CD4-positive, alpha-beta T cell (primary cell): ENCODE data around the gene UNKL. TPM values are rescaled to one million over a fixed set of nuclear protein-coding genes. Genes with fewer than 3 reads are reported as not detected.

Experiments
- ATAC-seq: fragments of 200-7000 bp; cut with Tn5 transposase; one replicate; pipeline ENCODE4 v1.10.0; 2022; ENCODE audit warnings: mild to moderate bottlenecking; ENCODE audit not compliant: poor library complexity
- CTCF ChIA-PET: fragments of 350-600 bp; sonication (Branson Sonifier 250); formaldehyde crosslinking; loops from one replicate; lab custom pipeline; 2021; ENCODE audit warnings: antibody characterized with exemption, inconsistent platforms; lab: Charles Lee
- POLR2A ChIA-PET: fragments of 350-600 bp; sonication (Branson Sonifier 250); formaldehyde crosslinking; loops from one replicate; lab custom pipeline; 2021; ENCODE audit warnings: antibody characterized with exemption, inconsistent platforms; lab: Charles Lee
- DNase-seq, 14 experiments: peaks; one replicate each; pipeline ENCODE4 v3.0.0-alpha.2; 2013 to 2020; ENCODE audit warnings: mixed read lengths in 2 of 14
- H3K27ac ChIP-seq, 2 donors: one replicate each; pipeline versions ENCODE4 v1.5.1 to v1.7.0; 2013; ENCODE audit warnings: low read length in 2 of 2, low read depth in 1 of 2, mild to moderate bottlenecking in 1 of 2
- H3K27me3 ChIP-seq, 2 experiments: 1 replicate in 1 of 2; 2 replicates in 1 of 2; pipeline versions ENCODE4 v1.6.1 to v1.7.0; 2013; ENCODE audit warnings: low read length in 2 of 2, control low read depth in 1 of 2, mild to moderate bottlenecking in 1 of 2, moderate library complexity in 1 of 2; ENCODE audit not compliant: insufficient read depth in 2 of 2, control insufficient read depth in 1 of 2
- H3K36me3 ChIP-seq: one replicate; pipeline ENCODE4 v1.6.1; 2013; ENCODE audit warnings: low read length, control low read depth; ENCODE audit not compliant: insufficient read depth
- H3K4me1 ChIP-seq: one replicate; pipeline ENCODE4 v1.6.1; 2013; ENCODE audit warnings: low read length, control low read depth; ENCODE audit not compliant: insufficient read depth
- H3K4me3 ChIP-seq: one replicate; pipeline ENCODE4 v1.5.1; 2013; ENCODE audit warnings: mild to moderate bottlenecking, low read length, moderate library complexity
- H3K9me3 ChIP-seq, 2 experiments: 1 replicate in 1 of 2; 2 replicates in 1 of 2; pipeline versions ENCODE4 v1.6.1 to v1.7.0; 2013; ENCODE audit warnings: low read length in 2 of 2, mild to moderate bottlenecking in 2 of 2, control low read depth in 1 of 2, moderate library complexity in 1 of 2; ENCODE audit not compliant: control insufficient read depth in 1 of 2, insufficient read depth in 1 of 2
- H3K27ac Mint-ChIP-seq: one replicate; pipeline ENCODE4 v1.8.0; 2020; ENCODE audit warnings: mixed read lengths
- H3K27me3 Mint-ChIP-seq: one replicate; pipeline ENCODE4 v1.8.0; 2021; ENCODE audit warnings: mixed read lengths
- H3K36me3 Mint-ChIP-seq: one replicate; pipeline ENCODE4 v1.8.0; 2021; ENCODE audit warnings: low read depth, mixed read lengths
- H3K4me1 Mint-ChIP-seq: one replicate; pipeline ENCODE4 v1.8.0; 2021; ENCODE audit warnings: low read depth, mixed read lengths
- H3K4me3 Mint-ChIP-seq: one replicate; pipeline ENCODE4 v1.8.0; 2020; ENCODE audit warnings: mild to moderate bottlenecking, mixed read lengths
- H3K9me3 Mint-ChIP-seq: one replicate; pipeline ENCODE4 v1.8.0; 2020; ENCODE audit warnings: mixed read lengths
- intact Hi-C, 2 experiments: fragments of 100-400 bp; cut with DNase I in 1 of 2; cut with micrococcal nuclease in 1 of 2; formaldehyde crosslinking; loops; one replicate each; pipeline versions ENCODE4 v1.15.1 to v1.9.0; 2023 to 2025; cut with DNase I, micrococcal nuclease
- total RNA-seq, 174 experiments: library from RNA in 2 of 174; stranded (reverse) in 2 of 174; gene quantifications; one replicate each; pipeline ENCODE4 v1.2.3 and lab custom pipeline; 2021 to 2026
- TF ChIP-seq, protein P1 (sequence below): fragments of 200-600 bp; IDR thresholded peaks from one replicate; pipeline ENCODE4 v1.8.0; 2022; ENCODE audit warnings: antibody characterized with exemption, mild to moderate bottlenecking

The UNKL gene
- total RNA-seq, 2 experiments from 2014 or later, result 52.6 to 53.2 TPM

DNA sequence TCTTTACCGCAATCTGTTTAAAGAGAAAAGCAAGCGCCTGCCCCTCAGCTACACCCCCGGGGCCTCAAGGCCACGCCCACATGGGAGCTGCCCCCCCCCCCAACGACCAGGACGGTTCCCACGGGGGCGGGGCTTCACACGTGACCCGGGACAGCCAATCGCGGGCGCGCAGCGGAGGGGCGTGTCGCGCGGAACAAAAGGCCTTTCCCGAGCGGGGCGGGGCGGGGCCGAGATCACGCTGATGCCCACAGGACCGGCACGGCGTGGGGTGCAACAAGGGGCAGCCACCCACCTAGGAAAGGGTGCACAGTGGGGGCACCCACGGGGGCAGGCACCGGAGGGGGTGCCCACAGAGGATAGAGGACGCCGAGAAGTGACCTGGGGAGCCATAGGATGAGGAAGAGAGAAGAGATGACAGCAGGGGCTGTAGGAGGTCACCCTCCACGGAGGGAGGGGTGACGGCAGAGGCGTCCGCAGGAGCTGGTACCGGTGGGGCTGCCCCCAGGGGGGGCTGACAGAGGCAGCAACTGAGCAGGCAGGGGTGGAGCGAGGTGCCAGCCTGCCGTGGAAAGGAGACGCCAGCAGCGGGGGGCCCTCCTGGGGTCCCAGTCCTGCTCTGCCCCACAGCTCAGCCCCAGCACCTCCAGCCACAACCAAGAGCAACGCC, 6.2 kb downstream of the UNKL start:
- H3K4me1 Mint-ChIP-seq, result peaks cover 34% of the 10 kb centered on the region
- peak overlapping the region in 1 of 2 donors; percentile 29 for H3K27ac ChIP-seq
- CTCF ChIA-PET, result interaction anchor here (2.2 kb wide), 1 partner anchor 45 kb away, joined by 8 read pairs; no protein-coding TSS in a partner anchor
- H3K27ac Mint-ChIP-seq, result peak overlapping the region; percentile 71
- ATAC-seq, result peak; percentile 92
- H3K9me3 ChIP-seq, result no peaks in the 10 kb centered on the region
- H3K4me3 ChIP-seq, result peak overlapping the region; percentile 51
- peak overlapping the region; percentile 68 for H3K4me3 Mint-ChIP-seq
- intact Hi-C loops, result loop anchor here in 1 of 2 experiments (5.0 kb wide), 1 partner anchor 84 kb away; the partner anchor contains the start of gene TELO2
- POLR2A ChIA-PET, result interaction anchor here (1.0 to 2.0 kb wide), 8 partner anchors 13 to 687 kb away, joined by 3 to 23 read pairs (median 4); partner anchors contain the start of genes ANTKMT, MAPK8IP3, NUBP2 and SPSB3
- TF ChIP-seq, protein P1, sequence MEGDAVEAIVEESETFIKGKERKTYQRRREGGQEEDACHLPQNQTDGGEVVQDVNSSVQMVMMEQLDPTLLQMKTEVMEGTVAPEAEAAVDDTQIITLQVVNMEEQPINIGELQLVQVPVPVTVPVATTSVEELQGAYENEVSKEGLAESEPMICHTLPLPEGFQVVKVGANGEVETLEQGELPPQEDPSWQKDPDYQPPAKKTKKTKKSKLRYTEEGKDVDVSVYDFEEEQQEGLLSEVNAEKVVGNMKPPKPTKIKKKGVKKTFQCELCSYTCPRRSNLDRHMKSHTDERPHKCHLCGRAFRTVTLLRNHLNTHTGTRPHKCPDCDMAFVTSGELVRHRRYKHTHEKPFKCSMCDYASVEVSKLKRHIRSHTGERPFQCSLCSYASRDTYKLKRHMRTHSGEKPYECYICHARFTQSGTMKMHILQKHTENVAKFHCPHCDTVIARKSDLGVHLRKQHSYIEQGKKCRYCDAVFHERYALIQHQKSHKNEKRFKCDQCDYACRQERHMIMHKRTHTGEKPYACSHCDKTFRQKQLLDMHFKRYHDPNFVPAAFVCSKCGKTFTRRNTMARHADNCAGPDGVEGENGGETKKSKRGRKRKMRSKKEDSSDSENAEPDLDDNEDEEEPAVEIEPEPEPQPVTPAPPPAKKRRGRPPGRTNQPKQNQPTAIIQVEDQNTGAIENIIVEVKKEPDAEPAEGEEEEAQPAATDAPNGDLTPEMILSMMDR, result no peak
- no peaks in the 10 kb centered on the region for H3K27me3 ChIP-seq
- peaks cover 31% of the 10 kb centered on the region for H3K36me3 ChIP-seq
- H3K27me3 Mint-ChIP-seq, result no peaks in the 10 kb centered on the region
- peaks cover 38% of the 10 kb centered on the region for H3K36me3 Mint-ChIP-seq
- peaks cover 24% of the 10 kb centered on the region for H3K4me1 ChIP-seq
- no peaks in the 10 kb centered on the region for H3K9me3 Mint-ChIP-seq
- DNase-seq, result peak; percentile 89 to 99 (median 96)

DNA sequence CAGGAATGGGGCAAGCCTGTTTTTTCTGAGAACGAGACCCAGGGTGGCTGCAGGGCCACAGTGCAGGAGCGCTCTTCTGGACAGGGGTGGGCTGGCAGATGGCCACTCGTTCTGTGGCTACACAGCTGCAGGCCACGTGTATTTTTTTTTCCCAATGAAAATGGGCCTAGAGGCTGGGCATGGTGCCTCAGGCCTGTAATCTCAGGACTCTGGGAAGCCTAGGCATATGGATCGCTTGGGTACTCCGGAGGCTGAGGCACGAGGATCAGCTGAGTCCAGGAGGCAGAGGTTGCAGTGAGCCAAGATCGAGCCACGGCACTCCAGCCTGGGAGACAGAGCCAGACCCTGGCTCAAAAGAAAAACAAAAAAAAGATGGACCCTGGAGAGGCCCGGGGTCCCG, 6.8 kb downstream of the UNKL start:
- peaks cover 37% of the 10 kb centered on the region for H3K36me3 ChIP-seq
- Mint-ChIP-seq H3K36me3 (peaks cover 44% of the 10 kb centered on the region), H3K4me1 (peaks cover 33% of the 10 kb centered on the region), H3K4me3 (peak overlapping the region; percentile 68), H3K27me3 (no peaks in the 10 kb centered on the region), H3K9me3 (no peaks in the 10 kb centered on the region), H3K27ac (peak overlapping the region; percentile 71)
- TF ChIP-seq, protein P1, result no peak
- CTCF ChIA-PET, result interaction anchor here (2.2 kb wide), 1 partner anchor 44 kb away, joined by 8 read pairs; no protein-coding TSS in a partner anchor
- H3K4me1 ChIP-seq, result peaks cover 19% of the 10 kb centered on the region
- no peak for ATAC-seq
- H3K9me3 ChIP-seq, result no peaks in the 10 kb centered on the region
- no peak for DNase-seq
- H3K27ac ChIP-seq, result no peak overlapping the region
- intact Hi-C loops, result loop anchor here in 1 of 2 experiments (5.0 kb wide), 1 partner anchor 85 kb away; the partner anchor contains the start of gene TELO2
- H3K27me3 ChIP-seq, result no peaks in the 10 kb centered on the region
- peak overlapping the region; percentile 51 for H3K4me3 ChIP-seq
- POLR2A ChIA-PET, result interaction anchor here (1.0 to 2.0 kb wide), 8 partner anchors 13 to 687 kb away, joined by 3 to 23 read pairs (median 4); partner anchors contain the start of genes ANTKMT, MAPK8IP3, NUBP2 and SPSB3

DNA sequence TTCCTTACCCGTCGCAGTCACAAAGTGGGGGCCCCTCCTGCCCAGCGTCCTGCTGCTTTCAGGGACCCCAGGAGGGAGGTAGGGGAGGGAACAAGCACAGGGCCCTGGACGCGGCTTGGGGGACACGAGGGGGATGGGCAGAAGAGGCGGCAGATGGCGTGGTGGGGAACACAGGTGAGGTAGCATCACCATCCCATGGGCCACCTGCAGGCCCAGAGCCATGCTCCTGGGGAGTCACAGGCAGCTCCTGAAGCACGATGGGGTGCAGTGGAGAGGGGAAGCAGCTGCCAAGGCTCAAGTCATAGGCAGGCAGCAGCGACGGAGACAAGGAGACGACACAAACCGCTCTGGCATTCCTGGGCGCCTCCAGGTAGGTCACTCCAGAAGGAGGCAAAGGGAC, 10.8 kb downstream of the UNKL start:
- no peaks in the 10 kb centered on the region for H3K9me3 Mint-ChIP-seq
- H3K27me3 Mint-ChIP-seq, result no peaks in the 10 kb centered on the region
- Histone ChIP-seq H3K9me3 (no peaks in the 10 kb centered on the region), H3K4me1 (peaks cover 16% of the 10 kb centered on the region), H3K36me3 (peaks cover 60% of the 10 kb centered on the region), H3K27me3 (no peaks in the 10 kb centered on the region), H3K27ac (no peak overlapping the region), H3K4me3 (no peak overlapping the region)
- TF ChIP-seq, protein P1, result no peak
- intact Hi-C loops, result no loop called here
- peaks cover 55% of the 10 kb centered on the region for H3K36me3 Mint-ChIP-seq
- ATAC-seq (no peak), DNase-seq (no peak)
- no peak overlapping the region for H3K27ac Mint-ChIP-seq
- no peak overlapping the region for H3K4me3 Mint-ChIP-seq
- ChIA-PET CTCF (no interaction called here), POLR2A (no interaction called here)
- H3K4me1 Mint-ChIP-seq, result peaks cover 13% of the 10 kb centered on the region
